ENCODE results near the gene MUC2. TPM values are rescaled to one million over a fixed set of nuclear protein-coding genes. Genes with fewer than 3 reads are reported as not detected.

MUC2 gene
- total RNA-seq, 1 donor from 2014 or later: not detected

GRCh38 chr11:1101318-1102089 is 26.8 kb downstream of the MUC2 start:
- no peaks in the 10 kb centered on the region for H3K4me1 Mint-ChIP-seq (ENCODE audit: low read depth)
- H3K9me3 Mint-ChIP-seq (ENCODE audit: low read depth): no peaks in the 10 kb centered on the region
- H3K27me3 Mint-ChIP-seq: no peaks in the 10 kb centered on the region

GRCh38 chr11:1102221-1102971 is 27.7 kb downstream of the MUC2 start:
- no peak for TF ChIP-seq CTCF (IDR thresholded peaks at IDR 0.05; ENCODE audit: unreplicated experiment)
- Mint-ChIP-seq H3K9me3 (ENCODE audit: low read depth) (no peaks in the 10 kb centered on the region), H3K36me3 (ENCODE audit: insufficient read depth) (no peaks in the 10 kb centered on the region), H3K4me1 (ENCODE audit: low read depth) (no peaks in the 10 kb centered on the region), H3K4me3 (ENCODE audit: low read depth) (no peak overlapping the region), H3K27ac (no peak overlapping the region), H3K27me3 (no peaks in the 10 kb centered on the region)
- no peak for DNase-seq (ENCODE audit: low spot score, unreplicated experiment)

More at GRCh38 chr11:1101318-1102089, 26.8 kb downstream of the MUC2 start:
- TF ChIP-seq CTCF (IDR thresholded peaks at IDR 0.05; ENCODE audit: unreplicated experiment): no peak
- no peaks in the 10 kb centered on the region for H3K36me3 Mint-ChIP-seq (ENCODE audit: insufficient read depth)
- DNase-seq (ENCODE audit: low spot score, unreplicated experiment): no peak
- no peak overlapping the region for H3K4me3 Mint-ChIP-seq (ENCODE audit: low read depth)
- no peak overlapping the region for H3K27ac Mint-ChIP-seq

GRCh38 chr11:1102996-1103395 is 28.3 kb downstream of the MUC2 start:
- Mint-ChIP-seq H3K4me1 (ENCODE audit: low read depth) (no peaks in the 10 kb centered on the region), H3K9me3 (ENCODE audit: low read depth) (no peaks in the 10 kb centered on the region), H3K27me3 (no peaks in the 10 kb centered on the region), H3K36me3 (ENCODE audit: insufficient read depth) (no peaks in the 10 kb centered on the region), H3K4me3 (ENCODE audit: low read depth) (no peak overlapping the region), H3K27ac (no peak overlapping the region)
- TF ChIP-seq CTCF (IDR thresholded peaks at IDR 0.05; ENCODE audit: unreplicated experiment): no peak
- DNase-seq (ENCODE audit: low spot score, unreplicated experiment): no peak

GRCh38 chr11:1103401-1104360 is 29.0 kb downstream of the MUC2 start:
- H3K27ac Mint-ChIP-seq: no peak overlapping the region
- no peaks in the 10 kb centered on the region for H3K4me1 Mint-ChIP-seq (ENCODE audit: low read depth)
- H3K36me3 Mint-ChIP-seq (ENCODE audit: insufficient read depth): no peaks in the 10 kb centered on the region
- no peaks in the 10 kb centered on the region for H3K9me3 Mint-ChIP-seq (ENCODE audit: low read depth)
- H3K27me3 Mint-ChIP-seq: no peaks in the 10 kb centered on the region
- no peak for TF ChIP-seq CTCF (IDR thresholded peaks at IDR 0.05; ENCODE audit: unreplicated experiment)
- no peak for DNase-seq (ENCODE audit: low spot score, unreplicated experiment)
- H3K4me3 Mint-ChIP-seq (ENCODE audit: low read depth): no peak overlapping the region
